Measurements from ENCODE around the gene TXNDC12. TPM values are rescaled to one million over a fixed set of nuclear protein-coding genes. Genes with fewer than 3 reads are reported as not detected.

TXNDC12 gene
- total and polyA plus RNA-seq, 9 of the 15 experiments (the other 6 are each of a cell fraction or from before 2014, with no cell fraction given), result 17.0 to 60.8 (median 37.8) TPM

DNA sequence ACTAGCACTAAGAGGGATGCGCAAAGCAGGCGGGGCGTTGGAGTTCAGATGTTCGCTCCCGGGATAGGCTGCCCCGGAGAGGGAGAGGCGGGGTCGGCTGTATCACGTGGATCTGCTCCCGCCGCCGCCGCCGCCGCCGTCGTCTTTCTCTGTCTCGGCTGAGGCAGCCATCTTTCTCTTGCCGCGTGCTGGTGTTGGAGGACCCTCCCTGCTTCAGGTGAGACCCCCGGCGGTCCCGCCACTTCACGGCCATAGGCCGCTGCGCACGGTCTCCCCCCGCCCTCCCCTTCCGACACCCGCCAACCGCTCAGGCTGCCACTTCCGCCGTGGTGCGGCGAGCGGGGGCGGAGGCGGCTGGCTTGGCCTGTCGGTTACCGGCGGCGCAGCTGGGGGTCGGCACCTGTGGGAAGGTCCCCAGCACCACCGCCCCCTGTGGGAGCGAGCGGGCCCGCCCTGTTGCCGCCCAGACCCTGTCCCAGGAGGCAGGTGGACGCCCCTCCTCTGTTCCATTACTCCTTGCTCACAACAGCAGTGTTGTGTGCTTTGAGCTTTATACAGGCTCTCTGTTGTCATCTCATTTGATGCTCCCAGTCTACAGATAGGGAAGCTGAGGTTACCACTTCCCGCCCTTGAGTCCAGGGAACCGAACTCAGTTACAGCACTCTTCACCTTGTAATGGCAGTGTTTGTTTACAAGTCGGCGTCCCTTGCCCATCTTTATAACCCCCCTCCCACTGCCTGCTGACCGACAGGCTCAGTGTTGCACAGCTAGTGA lies 1.4 kb upstream of the TXNDC12 start, which contains the start of gene BTF3L4:
Gene BTF3L4 (plus strand): TSS at position 133 of the 774 bp plus-strand sequence. CDS start 3,553 bp downstream, outside the sequence.
- ChIA-PET POLR2A (interaction anchor here (0.6 to 3.8 kb wide), 17 partner anchors 8 to 1855 kb away, joined by 3 to 32 read pairs (median 4); no protein-coding TSS in a partner anchor), CTCF (ENCODE audit: low intra/inter-chr PET ratio) (no interaction called here)
- BruUV-seq (replicated peaks), result no TSS peak
- DNase-seq (ENCODE audit: extremely low read depth in 1 of 4, low spot score in 3 of 4) (peak; percentile 93 to 97 (median 95)), FAIRE-seq (peak; percentile 79), ATAC-seq (peak; percentile 93)
- Histone ChIP-seq H4K20me1 (replicated peaks; ENCODE audit: control insufficient read depth, insufficient read depth, low read length) (no peaks in the 10 kb centered on the region), H3K27ac (ENCODE audit: extremely low read depth, low read depth, low read length) (peak within 1 kb of the TSS; percentile 94), H3K27me3 (ENCODE audit: control insufficient read depth in 2 of 2, insufficient read depth in 2 of 2, low read length in 2 of 2) (no peaks in the 10 kb centered on the region; a peak in 1 of 5 replicates), H3K9ac (ENCODE audit: insufficient read depth in 1 of 2, low read depth in 2 of 2, low read length in 2 of 2) (peak within 1 kb of the TSS; percentile 93 to 94), H3K4me1 (replicated peaks in 1 of 2; ENCODE audit: control insufficient read depth in 2 of 2, insufficient read depth in 2 of 2, low read length in 2 of 2) (peaks cover 5 to 16% of the 10 kb centered on the region in 2 experiments), H3K9me3 (replicated peaks; ENCODE audit: control insufficient read depth, insufficient read depth, low read depth, low read length) (no peaks in the 10 kb centered on the region), H3K4me3 (peak within 1 kb of the TSS; percentile 83), H3K9me1 (ENCODE audit: control insufficient read depth, insufficient read depth, low read length) (no peaks in the 10 kb centered on the region), H2AFZ (ENCODE audit: low read depth, low read length) (peak within 1 kb of the TSS; percentile 86), H3K79me2 (ENCODE audit: control insufficient read depth, insufficient read depth, low read length) (peaks cover 80% of the 10 kb centered on the region), H3K36me3 (ENCODE audit: control insufficient read depth, insufficient read depth, low read length) (peaks cover 46% of the 10 kb centered on the region), H3K4me2 (ENCODE audit: insufficient read depth, low read length) (peak within 1 kb of the TSS; percentile 99)
- intact Hi-C loops (cut with micrococcal nuclease), result loop anchor here (5.0 kb wide), 1 partner anchor 496 kb away; the partner anchor contains the start of gene TUT4
- WGBS (ENCODE audit: insufficient coverage, low coverage, missing lambda C conversion rate), result under 1% methylated on average over 46 of the region's 54 CpGs
- in situ Hi-C loops (cut with MboI), result no loop called here
- TF ChIP-seq ZNF507 (tag; conservative IDR thresholded peaks at IDR 0.05), result no peak
- no peak for TF ChIP-seq SOX6 (IDR thresholded peaks at IDR 0.05)
- TF ChIP-seq NELFE (IDR thresholded peaks at IDR 0.05; ENCODE audit: insufficient read depth, insufficient read length), result no peak
- no peak for TF ChIP-seq ZNF12 (CRISPR knock-in tag; IDR thresholded peaks at IDR 0.05)
- no peak for TF ChIP-seq BCL6 (CRISPR knock-in tag; IDR thresholded peaks at IDR 0.05)
- peak; percentile 18 for TF ChIP-seq SP2 (IDR thresholded peaks at IDR 0.05; ENCODE audit: extremely low read depth, low read depth, low read length, poor library complexity, severe bottlenecking)
- TF ChIP-seq NUFIP1 (IDR thresholded peaks at IDR 0.05; ENCODE audit: partially characterized antibody), result no peak
- peak; percentile 9; the same call in 1 of the 2 replicates for TF ChIP-seq ATF7 (IDR thresholded peaks at IDR 0.05)
- TF ChIP-seq HNRNPK (IDR thresholded peaks at IDR 0.05; ENCODE audit: low read depth, low read length, poor library complexity, severe bottlenecking), result no peak
- TF ChIP-seq STAG1 (CRISPR knock-in tag; IDR thresholded peaks at IDR 0.05; ENCODE audit: borderline replicate concordance), result no peak
- TF ChIP-seq NFXL1 (CRISPR knock-in tag; IDR thresholded peaks at IDR 0.05), result 0 out of 2 replicates have a peak, but pooled peaks have one; percentile 11
- TF ChIP-seq GTF2F1 (IDR thresholded peaks at IDR 0.05; ENCODE audit: low read depth, low read length), result no peak
- TF ChIP-seq, protein P1, sequence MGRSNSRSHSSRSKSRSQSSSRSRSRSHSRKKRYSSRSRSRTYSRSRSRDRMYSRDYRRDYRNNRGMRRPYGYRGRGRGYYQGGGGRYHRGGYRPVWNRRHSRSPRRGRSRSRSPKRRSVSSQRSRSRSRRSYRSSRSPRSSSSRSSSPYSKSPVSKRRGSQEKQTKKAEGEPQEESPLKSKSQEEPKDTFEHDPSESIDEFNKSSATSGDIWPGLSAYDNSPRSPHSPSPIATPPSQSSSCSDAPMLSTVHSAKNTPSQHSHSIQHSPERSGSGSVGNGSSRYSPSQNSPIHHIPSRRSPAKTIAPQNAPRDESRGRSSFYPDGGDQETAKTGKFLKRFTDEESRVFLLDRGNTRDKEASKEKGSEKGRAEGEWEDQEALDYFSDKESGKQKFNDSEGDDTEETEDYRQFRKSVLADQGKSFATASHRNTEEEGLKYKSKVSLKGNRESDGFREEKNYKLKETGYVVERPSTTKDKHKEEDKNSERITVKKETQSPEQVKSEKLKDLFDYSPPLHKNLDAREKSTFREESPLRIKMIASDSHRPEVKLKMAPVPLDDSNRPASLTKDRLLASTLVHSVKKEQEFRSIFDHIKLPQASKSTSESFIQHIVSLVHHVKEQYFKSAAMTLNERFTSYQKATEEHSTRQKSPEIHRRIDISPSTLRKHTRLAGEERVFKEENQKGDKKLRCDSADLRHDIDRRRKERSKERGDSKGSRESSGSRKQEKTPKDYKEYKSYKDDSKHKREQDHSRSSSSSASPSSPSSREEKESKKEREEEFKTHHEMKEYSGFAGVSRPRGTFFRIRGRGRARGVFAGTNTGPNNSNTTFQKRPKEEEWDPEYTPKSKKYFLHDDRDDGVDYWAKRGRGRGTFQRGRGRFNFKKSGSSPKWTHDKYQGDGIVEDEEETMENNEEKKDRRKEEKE (IDR thresholded peaks at IDR 0.05; ENCODE audit: borderline replicate concordance in 1 of 2, control insufficient read depth in 1 of 2, low read depth in 2 of 2, low read length in 1 of 2), result no peak
- TF ChIP-seq ATF1 (CRISPR knock-in tag; IDR thresholded peaks at IDR 0.05), result no peak; the same call in 1 of the 2 replicates
- TF ChIP-seq ATF1 (tag; IDR thresholded peaks at IDR 0.05), result no peak; the same call in 1 of the 2 replicates
- TF ChIP-seq CCNT2 (IDR thresholded peaks at IDR 0.05; ENCODE audit: borderline replicate concordance, extremely low read depth, insufficient read length, low read depth, low read length), result peak; percentile 47
- peak; percentile 74; the same call in 1 of the 2 replicates for TF ChIP-seq ESRRA (IDR thresholded peaks at IDR 0.05; ENCODE audit: borderline replicate concordance, low read depth)
- no peak for TF ChIP-seq ZC3H11A (IDR thresholded peaks at IDR 0.05; ENCODE audit: low read depth, low read length)
- TF ChIP-seq, protein P2, sequence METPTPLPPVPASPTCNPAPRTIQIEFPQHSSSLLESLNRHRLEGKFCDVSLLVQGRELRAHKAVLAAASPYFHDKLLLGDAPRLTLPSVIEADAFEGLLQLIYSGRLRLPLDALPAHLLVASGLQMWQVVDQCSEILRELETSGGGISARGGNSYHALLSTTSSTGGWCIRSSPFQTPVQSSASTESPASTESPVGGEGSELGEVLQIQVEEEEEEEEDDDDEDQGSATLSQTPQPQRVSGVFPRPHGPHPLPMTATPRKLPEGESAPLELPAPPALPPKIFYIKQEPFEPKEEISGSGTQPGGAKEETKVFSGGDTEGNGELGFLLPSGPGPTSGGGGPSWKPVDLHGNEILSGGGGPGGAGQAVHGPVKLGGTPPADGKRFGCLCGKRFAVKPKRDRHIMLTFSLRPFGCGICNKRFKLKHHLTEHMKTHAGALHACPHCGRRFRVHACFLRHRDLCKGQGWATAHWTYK (CRISPR knock-in tag; IDR thresholded peaks at IDR 0.05), result no peak
